K562 (cell line): ENCODE data around the gene RPL22L1. TPM values are rescaled to one million over a fixed set of nuclear protein-coding genes. Genes with fewer than 3 reads are reported as not detected.

Source experiments
- GABPB2 ChIP-seq: fragments of 250-450 bp; sonication (Bioruptor Pico); conservative IDR thresholded peaks from 2 replicates; pipeline ENCODE4 v1.5.1; 2021; ENCODE audit warnings: mild to moderate bottlenecking
- HSF4 ChIP-seq: fragments of 250-450 bp; sonication (Bioruptor Pico); IDR thresholded peaks from 2 replicates; pipeline ENCODE4 v2.1.2; 2022; ENCODE audit warnings: mild to moderate bottlenecking, moderate library complexity, borderline replicate concordance
- KAT2B ChIP-seq: IDR thresholded peaks from one replicate; pipeline ENCODE4 v1.6.1; 2012; ENCODE audit warnings: low read depth, mild to moderate bottlenecking, control low read depth, inconsistent platforms, low read length, moderate library complexity
- NCOA2 ChIP-seq, 2 experiments: fragments of 450-650 bp; IDR thresholded peaks; 2 replicates each; pipeline ENCODE4 v1.6.1; 2018; ENCODE audit warnings: mild to moderate bottlenecking in 2 of 2, moderate library complexity in 1 of 2; ENCODE audit not compliant: partially characterized antibody in 2 of 2
- NR1H2 ChIP-seq: sonication (generic); formaldehyde crosslinking; IDR thresholded peaks from 2 replicates; pipeline ENCODE4 v1.4.0; 2020; ENCODE audit warnings: mild to moderate bottlenecking, missing genetic modification reagents
- SETDB1 ChIP-seq: IDR thresholded peaks from one replicate; pipeline ENCODE4 v1.6.1; 2012; ENCODE audit warnings: low read length, control low read depth, inconsistent platforms
- TAF7 ChIP-seq: fragments of 450-650 bp; IDR thresholded peaks from 2 replicates; pipeline ENCODE4 v1.6.1; 2016; ENCODE audit warnings: missing genetic modification characterization, missing compliant biosample characterization
- ZNF778 ChIP-seq: fragments of 450-650 bp; formaldehyde crosslinking; IDR thresholded peaks from 2 replicates; pipeline ENCODE4 v1.4.0; 2020; ENCODE audit warnings: mild to moderate bottlenecking, moderate library complexity
- polyA plus RNA-seq, 8 experiments: library from polyadenylated mRNA; depleted of rRNA in 4 of 8; stranded (reverse) in 5 of 8; unstranded in 3 of 8; fragments of >200 nt; fragmentation: Nextera tagmentation in 2 of 8; fragmentation: Illumina TruSeq in 1 of 8; extraction: Ambion mirVana in 2 of 8; extraction: Trizol in 1 of 8; gene quantifications; 2 replicates each; pipeline versions ENCODE4 v1.2.1 to v1.2.3, GENCODE V29; 2011 to 2014; ENCODE audit warnings: inconsistent platforms in 1 of 8, missing spikeins in 1 of 8
- total RNA-seq, 7 experiments: library from RNA; depleted of rRNA in 6 of 7; stranded (reverse); fragments of >200 nt in 6 of 7; fragmentation: Illumina TruSeq in 2 of 7; extraction: Trizol in 2 of 7; gene quantifications; 2 replicates each; pipeline versions ENCODE4 v1.2.1 to v1.2.3, GENCODE V29; 2011 to 2021; ENCODE audit warnings: low replicate concordance in 1 of 7
- TF ChIP-seq, protein P1 (sequence below): fragments of 450-650 bp; IDR thresholded peaks from 2 replicates; pipeline ENCODE4 v1.6.1; 2016; ENCODE audit warnings: low read depth
- TF ChIP-seq, protein P2 (sequence below): fragments of 250-450 bp; sonication (Bioruptor Pico); IDR thresholded peaks from 2 replicates; pipeline ENCODE4 v1.8.0; 2022; ENCODE audit warnings: inconsistent platforms
- TF ChIP-seq, protein P3 (sequence below): sonication (generic); formaldehyde crosslinking; IDR thresholded peaks from 2 replicates; pipeline ENCODE4 v1.8.0; 2022; ENCODE audit warnings: missing genetic modification reagents, mild to moderate bottlenecking, borderline replicate concordance
- TF ChIP-seq, protein P4 (sequence below): fragments of 450-650 bp; formaldehyde crosslinking; IDR thresholded peaks from 2 replicates; pipeline ENCODE4 v1.4.0; 2020; ENCODE audit warnings: mild to moderate bottlenecking
- TF ChIP-seq, protein P5 (sequence below): fragments of 450-650 bp; IDR thresholded peaks from 2 replicates; pipeline ENCODE4 v1.6.1; 2018; ENCODE audit warnings: mild to moderate bottlenecking, low read depth; ENCODE audit not compliant: partially characterized antibody

Gene RPL22L1
- total and polyA plus RNA-seq, 9 of the 15 experiments (the other 6 are each of a cell fraction or from before 2014, with no cell fraction given), result 53.9 to 198 (median 108) TPM

DNA sequence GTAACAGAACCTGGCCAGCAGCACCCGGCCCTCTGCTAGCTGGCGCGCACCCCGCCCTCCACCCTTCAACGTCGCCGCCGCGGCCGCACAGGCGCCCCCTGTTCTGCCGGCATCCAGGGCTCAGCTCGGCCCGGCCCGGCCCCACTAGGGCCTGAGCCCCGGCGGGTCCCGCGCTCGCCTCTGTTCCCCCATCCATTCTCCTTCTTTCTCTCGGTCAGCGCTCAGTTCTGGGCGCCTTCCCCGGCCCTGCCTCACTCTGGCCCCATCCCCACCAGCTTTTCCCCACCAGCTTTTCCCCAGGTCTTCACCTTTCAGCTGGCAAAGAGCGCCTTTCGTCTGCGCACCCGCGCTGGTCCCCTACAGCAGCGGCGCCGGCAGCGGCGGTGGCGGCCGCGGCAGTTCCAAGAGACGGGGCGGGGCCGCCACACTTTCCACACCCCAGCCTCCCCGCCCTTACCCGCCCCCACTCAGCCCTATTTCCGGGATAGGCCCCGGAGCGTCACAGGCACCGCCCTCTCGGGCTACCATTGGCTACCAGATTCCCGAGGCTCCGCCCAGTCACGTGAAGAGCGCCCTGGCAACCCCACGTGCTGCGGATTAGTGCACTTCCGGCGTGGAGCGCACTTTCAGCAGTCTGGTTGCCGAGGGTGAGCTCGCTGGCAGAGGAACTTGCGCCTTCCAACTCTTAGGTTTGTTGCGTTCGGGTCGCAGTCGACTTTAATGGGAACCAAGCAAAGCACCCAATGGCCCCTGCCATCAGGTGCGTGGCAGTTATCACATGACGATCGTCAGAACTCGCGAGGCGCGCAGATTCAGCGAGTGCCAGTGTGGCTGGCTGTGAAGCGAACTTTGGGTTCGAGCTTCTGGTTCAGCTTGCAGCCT is 38.5 kb upstream of the RPL22L1 start, which contains the start of gene EIF5A2 (continued):
- TF ChIP-seq, protein P1, sequence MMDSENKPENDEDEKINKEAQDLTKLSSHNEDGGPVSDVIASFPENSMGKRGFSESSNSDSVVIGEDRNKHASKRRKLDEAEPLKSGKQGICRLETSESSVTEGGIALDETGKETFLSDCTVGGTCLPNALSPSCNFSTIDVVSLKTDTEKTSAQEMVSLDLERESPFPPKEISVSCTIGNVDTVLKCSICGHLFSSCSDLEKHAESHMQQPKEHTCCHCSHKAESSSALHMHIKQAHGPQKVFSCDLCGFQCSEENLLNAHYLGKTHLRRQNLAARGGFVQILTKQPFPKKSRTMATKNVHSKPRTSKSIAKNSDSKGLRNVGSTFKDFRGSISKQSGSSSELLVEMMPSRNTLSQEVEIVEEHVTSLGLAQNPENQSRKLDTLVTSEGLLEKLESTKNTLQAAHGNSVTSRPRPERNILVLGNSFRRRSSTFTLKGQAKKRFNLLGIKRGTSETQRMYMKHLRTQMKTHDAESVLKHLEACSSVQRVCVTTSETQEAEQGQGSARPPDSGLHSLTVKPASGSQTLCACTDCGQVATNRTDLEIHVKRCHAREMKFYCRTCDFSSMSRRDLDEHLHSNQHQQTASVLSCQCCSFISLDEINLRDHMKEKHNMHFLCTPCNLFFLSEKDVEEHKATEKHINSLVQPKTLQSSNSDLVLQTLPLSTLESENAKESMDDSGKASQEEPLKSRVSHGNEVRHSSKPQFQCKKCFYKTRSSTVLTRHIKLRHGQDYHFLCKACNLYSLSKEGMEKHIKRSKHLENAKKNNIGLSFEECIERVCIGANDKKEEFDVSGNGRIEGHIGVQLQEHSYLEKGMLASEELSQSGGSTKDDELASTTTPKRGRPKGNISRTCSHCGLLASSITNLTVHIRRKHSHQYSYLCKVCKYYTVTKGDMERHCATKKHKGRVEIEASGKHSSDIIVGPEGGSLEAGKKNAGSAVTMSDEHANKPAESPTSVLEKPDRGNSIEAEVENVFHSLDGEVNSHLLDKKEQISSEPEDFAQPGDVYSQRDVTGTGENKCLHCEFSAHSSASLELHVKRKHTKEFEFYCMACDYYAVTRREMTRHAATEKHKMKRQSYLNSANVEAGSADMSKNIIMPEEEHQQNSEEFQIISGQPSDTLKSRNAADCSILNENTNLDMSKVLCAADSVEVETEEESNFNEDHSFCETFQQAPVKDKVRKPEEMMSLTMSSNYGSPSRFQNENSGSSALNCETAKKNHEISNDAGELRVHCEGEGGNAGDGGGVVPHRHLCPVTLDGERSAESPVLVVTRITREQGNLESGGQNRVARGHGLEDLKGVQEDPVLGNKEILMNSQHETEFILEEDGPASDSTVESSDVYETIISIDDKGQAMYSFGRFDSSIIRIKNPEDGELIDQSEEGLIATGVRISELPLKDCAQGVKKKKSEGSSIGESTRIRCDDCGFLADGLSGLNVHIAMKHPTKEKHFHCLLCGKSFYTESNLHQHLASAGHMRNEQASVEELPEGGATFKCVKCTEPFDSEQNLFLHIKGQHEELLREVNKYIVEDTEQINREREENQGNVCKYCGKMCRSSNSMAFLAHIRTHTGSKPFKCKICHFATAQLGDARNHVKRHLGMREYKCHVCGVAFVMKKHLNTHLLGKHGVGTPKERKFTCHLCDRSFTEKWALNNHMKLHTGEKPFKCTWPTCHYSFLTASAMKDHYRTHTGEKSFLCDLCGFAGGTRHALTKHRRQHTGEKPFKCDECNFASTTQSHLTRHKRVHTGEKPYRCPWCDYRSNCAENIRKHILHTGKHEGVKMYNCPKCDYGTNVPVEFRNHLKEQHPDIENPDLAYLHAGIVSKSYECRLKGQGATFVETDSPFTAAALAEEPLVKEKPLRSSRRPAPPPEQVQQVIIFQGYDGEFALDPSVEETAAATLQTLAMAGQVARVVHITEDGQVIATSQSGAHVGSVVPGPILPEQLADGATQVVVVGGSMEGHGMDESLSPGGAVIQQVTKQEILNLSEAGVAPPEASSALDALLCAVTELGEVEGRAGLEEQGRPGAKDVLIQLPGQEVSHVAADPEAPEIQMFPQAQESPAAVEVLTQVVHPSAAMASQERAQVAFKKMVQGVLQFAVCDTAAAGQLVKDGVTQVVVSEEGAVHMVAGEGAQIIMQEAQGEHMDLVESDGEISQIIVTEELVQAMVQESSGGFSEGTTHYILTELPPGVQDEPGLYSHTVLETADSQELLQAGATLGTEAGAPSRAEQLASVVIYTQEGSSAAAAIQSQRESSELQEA, result no peak
- TF ChIP-seq NCOA2 (IDR thresholded peaks at IDR 0.05; ENCODE audit: partially characterized antibody in 2 of 2) (no peak), NR1H2 (CRISPR knock-in tag) (no peak), HSF4 (CRISPR knock-in tag) (no peak), TAF7 (tag) (no peak), ZNF778 (no peak), SETDB1 (no peak), KAT2B (no peak), GABPB2 (CRISPR knock-in tag) (no peak)
- TF ChIP-seq, protein P2, sequence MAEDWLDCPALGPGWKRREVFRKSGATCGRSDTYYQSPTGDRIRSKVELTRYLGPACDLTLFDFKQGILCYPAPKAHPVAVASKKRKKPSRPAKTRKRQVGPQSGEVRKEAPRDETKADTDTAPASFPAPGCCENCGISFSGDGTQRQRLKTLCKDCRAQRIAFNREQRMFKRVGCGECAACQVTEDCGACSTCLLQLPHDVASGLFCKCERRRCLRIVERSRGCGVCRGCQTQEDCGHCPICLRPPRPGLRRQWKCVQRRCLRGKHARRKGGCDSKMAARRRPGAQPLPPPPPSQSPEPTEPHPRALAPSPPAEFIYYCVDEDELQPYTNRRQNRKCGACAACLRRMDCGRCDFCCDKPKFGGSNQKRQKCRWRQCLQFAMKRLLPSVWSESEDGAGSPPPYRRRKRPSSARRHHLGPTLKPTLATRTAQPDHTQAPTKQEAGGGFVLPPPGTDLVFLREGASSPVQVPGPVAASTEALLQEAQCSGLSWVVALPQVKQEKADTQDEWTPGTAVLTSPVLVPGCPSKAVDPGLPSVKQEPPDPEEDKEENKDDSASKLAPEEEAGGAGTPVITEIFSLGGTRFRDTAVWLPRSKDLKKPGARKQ (CRISPR knock-in tag), result peak; percentile 100
- TF ChIP-seq, protein P3, sequence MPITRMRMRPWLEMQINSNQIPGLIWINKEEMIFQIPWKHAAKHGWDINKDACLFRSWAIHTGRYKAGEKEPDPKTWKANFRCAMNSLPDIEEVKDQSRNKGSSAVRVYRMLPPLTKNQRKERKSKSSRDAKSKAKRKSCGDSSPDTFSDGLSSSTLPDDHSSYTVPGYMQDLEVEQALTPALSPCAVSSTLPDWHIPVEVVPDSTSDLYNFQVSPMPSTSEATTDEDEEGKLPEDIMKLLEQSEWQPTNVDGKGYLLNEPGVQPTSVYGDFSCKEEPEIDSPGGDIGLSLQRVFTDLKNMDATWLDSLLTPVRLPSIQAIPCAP (CRISPR knock-in tag), result no peak
- TF ChIP-seq, protein P4, sequence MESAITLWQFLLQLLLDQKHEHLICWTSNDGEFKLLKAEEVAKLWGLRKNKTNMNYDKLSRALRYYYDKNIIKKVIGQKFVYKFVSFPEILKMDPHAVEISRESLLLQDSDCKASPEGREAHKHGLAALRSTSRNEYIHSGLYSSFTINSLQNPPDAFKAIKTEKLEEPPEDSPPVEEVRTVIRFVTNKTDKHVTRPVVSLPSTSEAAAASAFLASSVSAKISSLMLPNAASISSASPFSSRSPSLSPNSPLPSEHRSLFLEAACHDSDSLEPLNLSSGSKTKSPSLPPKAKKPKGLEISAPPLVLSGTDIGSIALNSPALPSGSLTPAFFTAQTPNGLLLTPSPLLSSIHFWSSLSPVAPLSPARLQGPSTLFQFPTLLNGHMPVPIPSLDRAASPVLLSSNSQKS, result no peak
- TF ChIP-seq, protein P5, sequence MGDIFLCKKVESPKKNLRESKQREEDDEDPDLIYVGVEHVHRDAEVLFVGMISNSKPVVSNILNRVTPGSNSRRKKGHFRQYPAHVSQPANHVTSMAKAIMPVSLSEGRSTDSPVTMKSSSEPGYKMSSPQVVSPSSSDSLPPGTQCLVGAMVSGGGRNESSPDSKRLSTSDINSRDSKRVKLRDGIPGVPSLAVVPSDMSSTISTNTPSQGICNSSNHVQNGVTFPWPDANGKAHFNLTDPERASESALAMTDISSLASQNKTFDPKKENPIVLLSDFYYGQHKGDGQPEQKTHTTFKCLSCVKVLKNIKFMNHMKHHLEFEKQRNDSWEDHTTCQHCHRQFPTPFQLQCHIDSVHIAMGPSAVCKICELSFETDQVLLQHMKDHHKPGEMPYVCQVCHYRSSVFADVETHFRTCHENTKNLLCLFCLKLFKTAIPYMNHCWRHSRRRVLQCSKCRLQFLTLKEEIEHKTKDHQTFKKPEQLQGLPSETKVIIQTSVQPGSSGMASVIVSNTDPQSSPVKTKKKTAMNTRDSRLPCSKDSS, result no peak
